ENCODE measurements around the gene SORCS2. TPM values are rescaled to one million over a fixed set of nuclear protein-coding genes. Genes with fewer than 3 reads are reported as not detected.

The SORCS2 gene
- total RNA-seq, 4 donors from 2014 or later, result 0.26 to 17.1 (median 2.9) TPM

DNA sequence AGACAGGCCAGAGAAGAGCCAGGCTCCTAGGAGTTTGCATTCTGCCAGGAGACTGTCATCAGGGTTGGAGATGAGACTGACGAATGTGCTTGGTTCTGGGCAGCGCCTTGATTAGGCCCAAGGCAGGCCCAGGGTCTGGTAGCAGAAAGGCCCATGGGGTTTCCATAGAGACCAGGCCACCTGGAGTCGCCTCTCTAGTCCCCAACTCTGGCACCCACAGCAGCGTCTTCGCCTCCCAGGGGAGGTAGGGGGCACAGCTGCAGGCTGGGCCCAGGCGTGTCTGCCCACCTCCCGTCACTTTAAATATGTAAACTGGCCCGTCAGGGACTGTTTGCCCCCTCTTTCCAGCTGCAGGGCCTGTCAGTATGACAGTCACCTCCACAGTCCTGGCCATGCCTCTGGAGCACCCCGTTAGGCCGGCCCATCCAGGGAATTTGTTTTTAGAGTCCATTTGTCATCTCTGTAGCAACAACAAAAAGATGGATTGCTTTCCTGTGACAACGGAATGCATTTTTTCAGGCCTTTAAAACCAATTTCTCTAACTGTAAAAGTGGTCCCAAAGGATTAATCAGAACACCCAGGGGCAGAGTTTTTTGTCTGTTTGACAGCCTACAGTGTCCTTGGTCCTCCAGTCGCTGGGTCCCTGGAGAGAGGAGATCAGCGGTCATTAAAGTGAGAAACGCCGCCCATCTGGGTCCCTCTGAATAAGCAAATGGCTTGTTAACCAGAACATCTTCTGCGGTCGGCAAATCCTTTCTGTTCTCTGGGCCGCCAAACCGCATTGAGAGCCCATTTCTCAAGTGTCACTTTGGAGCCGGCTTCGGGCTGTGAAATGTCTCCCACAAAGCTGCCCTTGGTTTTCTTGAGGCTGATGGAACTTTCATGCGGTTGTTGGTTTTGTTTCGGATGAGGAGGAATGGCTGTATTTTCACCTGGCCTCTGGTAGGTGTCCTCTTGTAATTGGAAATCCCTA lies 395.4 kb downstream of the SORCS2 start:
- H3K27ac ChIP-seq, result no peak overlapping the region
- no peak for DNase-seq
- H3K4me1 ChIP-seq, result no peaks in the 10 kb centered on the region
- H3K27me3 ChIP-seq, result no peaks in the 10 kb centered on the region
- no peak overlapping the region for H3K4me3 ChIP-seq
- TF ChIP-seq CTCF (IDR thresholded peaks at IDR 0.05) (no peak), POLR2A (IDR thresholded peaks at IDR 0.05) (no peak)
- no peaks in the 10 kb centered on the region for H3K36me3 ChIP-seq
- H3K9me3 ChIP-seq, result no peaks in the 10 kb centered on the region
- intact Hi-C loops (cut with DNase I; ENCODE audit: low total_unique reads), result no loop called here

DNA sequence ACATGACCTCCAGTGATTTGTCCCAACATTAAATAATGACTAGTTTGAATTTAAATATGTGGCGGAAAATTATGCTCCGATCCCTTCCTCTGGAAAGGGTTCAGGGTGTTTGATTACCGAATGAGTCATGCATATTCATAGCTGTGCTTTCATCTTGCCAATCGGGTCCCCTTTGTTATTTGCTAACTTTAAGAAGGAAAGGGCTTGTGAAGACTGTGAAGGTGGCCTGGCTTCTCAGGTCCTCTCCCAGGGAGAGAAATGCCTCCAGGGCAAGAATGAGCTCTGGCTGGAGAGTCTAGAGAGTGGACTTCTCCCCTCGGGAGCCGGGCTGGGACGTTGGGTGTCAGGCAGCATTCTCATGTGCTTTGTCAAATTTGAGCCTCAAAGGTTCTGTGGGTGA lies 397.9 kb downstream of the SORCS2 start:
- Histone ChIP-seq H3K4me3 (no peak overlapping the region), H3K4me1 (no peaks in the 10 kb centered on the region), H3K27me3 (no peaks in the 10 kb centered on the region), H3K9me3 (no peaks in the 10 kb centered on the region), H3K27ac (no peak overlapping the region), H3K36me3 (no peaks in the 10 kb centered on the region)
- no peak for TF ChIP-seq POLR2A (IDR thresholded peaks at IDR 0.05)
- no peak for TF ChIP-seq CTCF (IDR thresholded peaks at IDR 0.05)
- no peak for DNase-seq
- intact Hi-C loops (cut with DNase I; ENCODE audit: low total_unique reads), result no loop called here

- no peaks in the 10 kb centered on the region for H3K4me1 ChIP-seq
- H3K27me3 ChIP-seq, result no peaks in the 10 kb centered on the region
- H3K36me3 ChIP-seq, result no peaks in the 10 kb centered on the region
- DNase-seq, result no peak
- no peaks in the 10 kb centered on the region for H3K9me3 ChIP-seq
- intact Hi-C loops (cut with DNase I; ENCODE audit: low total_unique reads), result no loop called here
- no peak overlapping the region for H3K4me3 ChIP-seq
- no peak overlapping the region for H3K27ac ChIP-seq
- TF ChIP-seq CTCF (IDR thresholded peaks at IDR 0.05) (no peak), POLR2A (IDR thresholded peaks at IDR 0.05) (no peak)
Measured at GRCh38 chr4:7590899-7591298, 398.6 kb downstream of the SORCS2 start.

GRCh38 chr4:7591409-7592053 lies 399.2 kb downstream of the SORCS2 start:
- Histone ChIP-seq H3K4me1 (no peaks in the 10 kb centered on the region), H3K4me3 (no peak overlapping the region), H3K9me3 (no peaks in the 10 kb centered on the region), H3K36me3 (no peaks in the 10 kb centered on the region), H3K27me3 (no peaks in the 10 kb centered on the region), H3K27ac (no peak overlapping the region)
- intact Hi-C loops (cut with DNase I; ENCODE audit: low total_unique reads), result no loop called here
- TF ChIP-seq POLR2A (IDR thresholded peaks at IDR 0.05) (no peak), CTCF (IDR thresholded peaks at IDR 0.05) (no peak)
- DNase-seq, result no peak

All from uterus (tissue), 4 donors.